Suppressor macrophage (primary cell): ENCODE data around the gene FMO2.
A peak's percentile ranks its signal among the peaks of the same experiment; 100 is the strongest.
"Not testable (repeated sequence)": the region's sequence is repeated elsewhere in the genome, so short reads cannot be mapped to it uniquely, and the experiment has no call there.

Source experiments
- DNase-seq, 4 experiments: peaks; one replicate each; pipeline ENCODE4 v3.0.0-alpha.2; 2020 to 2022

The FMO2 gene

DNA sequence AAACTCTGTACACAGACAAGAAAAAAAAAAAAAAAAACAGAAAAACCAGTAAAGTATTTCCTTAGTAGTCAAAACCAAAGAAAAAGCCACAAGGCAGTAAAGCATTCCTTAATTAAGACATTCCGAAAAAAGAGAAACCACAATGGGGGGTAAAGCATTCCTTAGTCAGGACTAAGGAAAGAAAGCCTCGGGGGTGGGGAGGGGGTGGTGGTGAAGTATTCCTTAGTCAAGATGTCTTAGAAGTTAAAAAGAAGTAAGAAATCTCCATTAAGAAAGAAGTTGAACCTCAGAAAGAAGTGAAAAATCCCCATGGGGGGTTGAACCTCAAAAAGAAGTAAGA lies 35.0 kb downstream of the FMO2 start:
- DNase-seq: no peak

DNA sequence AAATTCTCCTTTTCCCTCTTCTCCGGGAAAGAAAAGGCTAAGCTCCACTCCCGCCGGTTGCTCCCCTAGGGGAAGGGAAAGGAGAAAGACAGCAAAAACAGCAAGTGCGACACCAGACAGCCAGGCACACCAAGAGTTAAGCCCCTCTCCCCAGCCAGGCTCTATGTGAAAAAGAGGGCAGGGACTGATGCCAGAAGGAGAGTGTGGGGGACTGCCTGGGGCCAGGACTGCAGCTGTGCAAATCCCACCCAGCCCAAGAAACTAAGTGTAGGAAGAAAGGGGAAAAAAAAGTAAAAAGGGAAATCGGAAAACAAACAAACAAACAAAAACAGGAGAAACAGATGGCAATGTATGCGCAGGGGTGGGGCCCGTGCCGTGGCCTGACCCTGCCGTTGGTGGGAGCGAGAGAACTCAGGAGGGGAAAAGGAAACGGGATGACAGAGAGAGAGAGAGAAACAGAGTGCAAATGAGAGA lies 35.5 kb downstream of the FMO2 start:
- DNase-seq: no peak

DNA sequence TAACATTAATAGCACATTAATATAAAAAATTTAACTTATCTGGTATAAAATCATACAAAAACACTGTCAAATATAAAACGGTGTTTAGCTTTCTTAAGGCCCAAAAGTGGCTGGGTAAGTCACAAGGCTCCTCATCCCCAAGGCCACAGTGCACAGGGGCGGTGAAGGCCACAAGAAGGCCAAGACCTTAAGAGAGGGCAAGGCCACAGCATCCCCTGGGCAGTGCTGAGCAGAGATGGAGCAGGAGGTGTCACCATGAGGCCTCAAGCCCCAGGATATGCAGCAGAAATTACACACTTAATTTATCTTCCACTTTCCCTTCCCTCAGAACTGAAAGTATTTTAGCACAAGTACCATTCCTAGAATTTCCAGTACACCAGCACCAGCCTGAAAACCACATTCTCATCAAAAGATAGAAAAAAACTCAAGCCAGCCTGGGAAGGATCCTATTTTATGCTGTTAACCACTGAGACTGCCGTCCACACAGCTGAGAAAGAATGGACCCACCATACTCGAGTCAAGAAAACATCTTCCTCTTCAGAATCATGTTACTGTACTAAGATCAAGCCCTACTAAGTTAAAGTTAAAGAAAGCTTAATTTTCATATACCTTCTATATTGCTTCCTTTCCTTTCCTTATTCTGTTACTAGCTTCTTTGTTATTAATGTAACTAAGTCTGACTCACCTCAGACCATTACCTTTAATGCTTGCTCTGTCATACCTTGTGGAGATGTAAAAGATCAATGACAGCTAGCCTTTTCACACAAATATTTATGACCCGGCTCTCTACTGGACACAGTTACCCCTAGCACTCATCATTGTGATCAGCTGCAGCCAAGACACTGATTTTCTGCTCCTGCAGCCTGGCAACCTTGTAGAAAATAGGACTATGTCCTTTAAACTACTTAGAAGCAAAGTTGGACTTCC lies 36.8 kb downstream of the FMO2 start:
- DNase-seq: no peak

DNA sequence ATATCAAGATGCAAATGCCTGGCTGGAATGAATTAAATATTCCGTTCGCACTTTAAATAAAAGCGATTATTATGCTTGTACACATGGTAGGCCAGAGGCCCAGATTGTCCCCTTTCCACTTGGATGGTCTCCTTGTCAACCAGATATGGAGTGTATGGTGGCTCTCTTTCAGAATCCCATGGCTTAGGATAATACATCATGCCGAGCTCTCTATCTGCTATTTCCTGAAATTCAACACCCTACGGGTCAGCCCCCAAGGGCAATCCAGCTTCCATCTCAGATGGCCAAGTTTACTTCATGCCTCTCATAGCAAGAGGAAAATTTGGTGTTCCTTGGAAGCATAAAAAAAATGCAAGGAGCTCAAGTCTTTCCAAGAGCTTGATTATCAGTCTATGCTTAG lies 37.8 kb downstream of the FMO2 start:
- DNase-seq: no peak

DNA sequence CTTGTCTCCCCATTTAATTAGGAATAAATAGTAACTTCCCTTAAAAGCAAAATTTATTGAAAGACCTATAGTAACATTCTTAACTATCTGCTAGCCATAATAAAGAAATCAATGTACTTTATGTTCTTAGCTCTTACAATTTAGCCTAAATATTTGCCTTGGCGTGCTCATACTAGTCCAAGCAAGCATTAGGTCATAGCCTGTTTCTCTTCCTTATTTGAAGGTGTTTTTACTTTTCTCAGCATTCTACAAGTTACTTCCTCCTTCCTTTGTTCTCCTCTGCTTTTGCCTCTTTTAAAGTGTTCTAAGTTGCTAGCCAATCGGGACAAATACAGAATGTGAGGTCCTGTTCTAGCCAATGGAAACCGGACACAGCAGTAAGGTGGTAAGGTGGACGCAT lies 39.2 kb downstream of the FMO2 start:
- DNase-seq: peak; percentile 13 to 70 (median 48)

DNA sequence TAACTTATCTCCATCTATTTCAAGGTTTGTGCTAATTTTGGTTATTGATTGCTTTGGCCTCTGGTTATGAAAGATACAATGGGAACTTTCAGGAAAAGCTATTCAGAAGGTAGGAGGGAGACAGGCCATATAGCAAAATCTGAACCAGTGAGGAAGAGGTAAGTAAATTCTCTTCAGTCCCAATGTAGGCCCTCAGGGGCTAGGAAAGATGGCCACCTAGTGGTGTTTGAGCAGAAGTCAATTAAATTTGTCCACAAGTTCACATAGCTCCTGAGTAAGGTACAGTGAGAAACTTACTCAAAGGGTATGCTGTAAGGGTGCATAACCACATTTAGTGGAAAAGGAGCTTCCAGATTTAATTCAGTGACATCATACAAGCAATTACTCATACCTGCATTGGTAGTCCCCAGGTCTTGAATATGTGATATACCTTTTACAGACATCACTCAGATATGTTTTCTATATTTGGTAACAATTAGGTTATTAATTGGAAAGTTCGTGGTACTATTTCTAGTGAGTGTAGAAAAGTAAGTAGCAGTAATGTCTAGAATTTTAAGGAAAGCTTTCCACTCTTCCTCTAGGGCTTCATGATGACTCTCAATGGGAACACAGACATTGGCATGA lies 41.8 kb downstream of the FMO2 start:
- DNase-seq: peak; percentile 62 to 85 (median 77)

DNA sequence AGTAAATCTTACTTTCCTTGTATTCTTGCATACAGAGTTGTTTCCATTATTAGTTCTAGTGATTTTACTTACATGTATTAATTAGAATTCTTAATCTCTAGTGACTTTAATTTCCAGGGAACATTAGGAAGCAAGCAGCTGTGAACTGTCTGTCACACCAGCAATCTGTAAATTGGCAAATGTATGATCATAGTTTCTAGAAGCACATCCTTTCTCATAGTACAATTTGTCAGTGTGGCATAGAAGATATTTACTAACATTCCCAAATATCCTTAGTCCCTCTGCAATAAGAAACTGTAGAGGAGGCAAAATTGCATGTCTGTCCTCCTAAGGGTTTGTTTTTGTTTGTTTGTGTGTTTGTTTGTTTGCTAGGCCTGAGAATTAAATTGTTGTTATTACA lies 46.2 kb downstream of the FMO2 start:
- DNase-seq: no peak

DNA sequence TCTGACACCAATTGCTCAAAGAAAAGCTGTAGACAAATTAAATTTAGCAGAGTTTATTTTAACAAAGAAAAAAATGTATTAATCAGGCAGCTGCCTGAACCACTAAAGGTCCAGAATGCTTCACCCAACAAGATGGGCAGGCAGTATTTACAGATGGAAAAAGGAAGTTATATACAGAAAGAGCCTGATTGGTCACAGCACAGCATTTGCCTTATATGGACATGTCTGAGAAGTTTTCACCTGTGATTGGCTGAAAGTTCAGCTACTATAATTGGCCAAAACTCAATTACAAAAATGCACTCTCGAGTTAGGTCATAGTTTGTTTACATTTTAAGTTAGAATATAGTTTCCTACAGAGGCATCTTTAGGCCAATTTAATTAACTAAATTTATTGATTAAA lies 48.1 kb downstream of the FMO2 start:
- peak in 1 of 4 experiments; percentile 7 for DNase-seq

DNA sequence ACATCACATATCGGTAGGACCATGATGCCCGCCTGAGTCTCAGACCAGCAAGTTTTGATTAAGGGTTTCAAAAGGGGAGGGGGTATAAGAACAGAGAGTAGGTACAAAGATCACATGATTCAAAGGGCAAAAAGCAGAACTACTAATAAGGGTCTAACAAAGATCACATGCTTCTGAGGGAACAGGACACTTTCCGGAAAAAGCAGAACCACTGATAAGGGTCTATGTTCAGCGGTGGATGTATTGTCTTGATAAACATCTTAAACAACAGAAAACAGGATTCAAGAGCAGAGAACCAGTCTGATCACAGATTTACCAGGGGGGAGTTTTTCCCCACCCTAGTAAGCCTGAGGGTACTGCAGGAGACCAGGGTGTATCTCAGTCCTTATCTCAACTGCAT lies 51.1 kb downstream of the FMO2 start:
- not testable (repeated sequence) for DNase-seq

DNA sequence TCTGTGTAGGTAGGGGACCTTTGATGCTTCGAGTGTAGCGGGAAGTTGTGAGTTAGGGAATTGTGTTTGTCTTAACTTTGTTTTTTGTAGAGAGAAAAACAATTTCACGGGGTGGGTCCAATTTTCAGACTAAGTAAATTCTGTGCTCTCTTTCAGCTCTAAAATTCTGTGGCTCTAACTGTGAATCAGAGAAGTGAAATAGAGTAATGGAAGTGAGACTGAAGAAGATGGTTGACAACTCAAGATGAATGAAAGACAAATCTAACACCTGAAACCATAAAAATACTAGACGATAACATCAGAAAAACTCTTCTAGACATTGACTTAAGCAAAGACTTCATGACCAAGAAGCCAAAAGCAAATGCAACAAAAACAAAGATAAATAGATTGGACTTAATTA lies 58.8 kb downstream of the FMO2 start:
- no peak for DNase-seq

DNA sequence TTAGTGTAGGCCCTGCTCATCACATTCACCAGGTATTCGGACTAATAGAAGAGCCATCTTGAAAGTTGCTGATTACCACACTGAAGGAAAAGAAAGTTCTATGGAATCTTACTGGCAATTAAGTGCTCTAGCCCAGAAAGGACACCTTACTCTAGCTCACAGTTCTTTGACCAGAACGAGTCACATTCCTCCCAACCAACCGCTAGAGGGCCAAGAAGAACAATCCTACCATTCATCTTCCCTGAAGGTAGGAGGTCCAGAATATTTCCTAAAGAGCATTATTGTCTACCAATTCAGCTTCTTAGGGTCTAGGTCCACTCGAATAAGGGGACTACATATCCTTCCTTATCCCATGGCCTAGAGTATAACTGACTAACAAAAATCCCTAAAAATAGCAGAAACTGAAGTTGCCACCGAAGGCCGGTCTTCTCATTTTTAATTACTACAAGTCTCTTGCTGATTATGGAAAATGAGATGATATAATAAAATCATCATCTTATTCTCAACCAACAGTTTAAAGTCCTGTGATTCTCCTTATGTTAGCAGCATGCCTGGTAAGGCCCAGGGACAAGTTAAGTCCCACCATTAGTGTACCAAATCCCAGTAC lies 60.5 kb downstream of the FMO2 start:
- peak; percentile 49 to 77 (median 62) for DNase-seq

DNA sequence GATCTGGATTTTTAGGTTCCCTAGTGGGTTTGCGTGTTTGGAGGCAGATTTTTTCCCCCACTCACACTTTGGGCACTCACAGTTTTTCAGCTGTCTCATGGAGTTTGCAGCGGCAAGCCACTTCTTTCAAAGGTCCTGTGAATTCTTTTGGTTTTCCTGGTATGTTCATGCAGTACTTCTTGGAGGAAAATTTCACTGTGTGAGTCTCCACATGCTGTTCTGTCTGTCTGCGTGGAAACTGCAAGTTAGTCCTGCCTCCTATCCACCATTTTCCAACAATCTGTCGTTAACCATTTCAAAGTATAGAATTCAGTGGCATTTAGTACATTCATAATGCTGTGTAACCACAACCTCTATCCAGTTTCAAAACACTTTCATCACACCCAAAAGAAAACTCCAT lies 62.4 kb downstream of the FMO2 start:
- DNase-seq: no peak

DNA sequence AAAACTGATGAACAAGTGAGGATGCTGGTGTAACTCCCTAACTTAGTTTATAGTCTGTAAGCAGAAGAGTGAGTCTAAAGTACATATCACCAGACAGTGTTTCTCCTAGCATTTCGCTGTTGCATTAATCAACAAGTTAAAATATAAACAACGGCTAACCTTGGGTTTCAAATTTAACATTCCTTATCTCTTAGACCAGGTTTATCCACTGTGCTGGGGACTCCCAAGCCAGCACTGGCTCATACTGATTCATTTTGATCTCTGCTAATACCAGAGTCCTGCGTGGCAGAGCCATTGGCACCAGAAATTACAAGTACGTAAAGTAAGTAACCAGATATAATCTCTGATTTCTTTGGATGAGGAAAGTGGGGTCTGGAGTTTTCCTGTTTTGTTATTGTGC lies 63.2 kb downstream of the FMO2 start, which contains the start of gene FMO1:
TSS of gene FMO1 (plus strand) at position 193 of the 400 bp plus-strand sequence. CDS start 9,594 bp downstream, outside the sequence.
- no peak for DNase-seq

DNA sequence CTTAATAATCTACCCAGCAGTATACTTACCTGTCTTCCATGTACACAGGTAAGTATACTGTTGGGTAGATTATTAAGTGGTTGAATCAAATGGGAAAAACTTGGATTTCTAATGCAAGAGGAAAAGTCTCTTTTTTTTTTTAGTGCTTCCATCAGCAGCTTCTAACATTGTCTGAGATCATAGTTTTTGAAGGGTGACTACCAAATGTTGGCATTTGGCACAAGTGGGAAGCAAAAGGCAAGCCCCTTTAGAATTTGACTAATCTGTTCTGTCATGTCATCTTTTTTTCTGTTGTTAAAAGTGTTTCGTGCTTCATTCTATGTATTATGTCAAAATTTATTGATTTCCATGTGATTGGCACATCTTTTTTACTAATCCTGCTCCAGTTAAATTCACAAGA lies 63.7 kb downstream of the FMO2 start:
- no peak for DNase-seq

DNA sequence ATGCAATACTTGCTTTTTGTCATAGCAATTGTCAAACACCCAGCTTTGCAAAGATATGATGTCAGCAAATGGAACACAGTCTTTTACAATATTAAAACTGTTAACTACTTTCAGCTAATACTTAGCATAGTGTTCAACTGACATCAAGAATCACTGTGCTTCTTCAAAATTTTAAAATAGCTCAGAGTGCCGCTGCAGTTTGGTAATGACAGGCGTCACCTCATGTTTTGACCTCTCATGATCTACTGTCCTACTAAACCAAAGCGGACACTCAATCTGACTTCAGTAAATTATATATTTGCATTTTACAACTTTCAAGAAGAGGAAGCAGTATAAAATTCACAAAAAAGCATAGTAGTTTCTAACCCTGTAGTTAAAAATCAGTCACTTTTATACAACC lies 65.2 kb downstream of the FMO2 start:
- DNase-seq: no peak

DNA sequence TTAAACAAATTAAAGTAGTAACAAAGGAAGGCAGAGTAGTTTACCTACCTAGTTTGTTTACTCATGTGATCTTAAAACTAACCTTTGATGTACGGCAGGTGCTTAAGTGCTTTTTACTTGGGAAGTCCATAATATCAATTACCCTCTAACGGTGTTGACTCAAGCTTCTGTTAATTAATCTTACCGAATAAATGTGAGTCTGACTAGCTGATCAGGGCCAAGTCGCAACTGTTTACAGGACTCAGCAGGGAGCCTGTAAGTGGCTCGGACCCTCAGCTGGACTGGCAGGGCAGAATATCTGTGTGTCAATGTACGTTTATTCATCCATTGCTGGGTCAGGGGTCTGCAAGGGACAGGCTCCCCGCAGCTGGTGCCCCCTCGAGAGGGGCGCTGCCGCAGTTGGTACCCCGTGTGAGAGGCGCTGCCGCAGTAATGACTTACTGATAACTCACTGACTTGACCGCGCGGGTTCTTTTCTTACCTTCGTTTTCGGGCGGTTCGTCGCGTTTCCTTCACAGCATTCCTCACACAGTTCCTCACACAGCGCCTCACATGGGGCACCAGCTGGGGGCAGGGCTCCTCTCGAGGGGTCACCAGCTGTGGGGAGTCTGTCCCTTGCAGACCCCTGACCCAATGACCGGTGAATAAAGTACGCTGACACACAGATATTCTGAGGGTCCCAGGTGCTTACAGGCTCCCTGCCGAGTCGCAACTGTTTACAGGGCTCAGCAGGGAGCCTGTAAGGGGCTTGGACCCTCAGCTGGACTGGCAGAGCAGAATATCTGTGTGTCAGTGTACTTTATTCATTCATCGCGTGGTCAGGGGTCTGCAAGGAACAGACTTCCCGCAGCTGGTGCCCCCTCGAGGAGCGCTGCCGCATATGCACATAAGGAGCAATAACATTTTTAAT lies 66.2 kb downstream of the FMO2 start:
- DNase-seq: peak; percentile 8 to 51 (median 22)

DNA sequence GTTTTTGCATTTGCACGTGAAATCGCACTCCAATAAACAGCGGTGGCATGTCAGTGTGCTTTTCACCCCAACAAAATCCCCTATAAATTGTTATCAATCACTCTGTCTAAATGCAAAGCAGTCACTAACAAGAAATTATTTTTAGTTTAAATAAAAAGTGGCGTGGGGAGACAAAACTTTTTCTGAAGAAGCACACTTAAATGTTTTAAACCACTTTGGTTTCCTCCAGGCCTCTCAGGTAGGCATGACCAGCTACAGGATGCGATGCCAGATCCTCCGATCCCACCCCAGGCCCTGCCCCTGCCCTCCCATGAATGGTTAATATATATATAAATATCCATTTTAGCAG lies 66.8 kb downstream of the FMO2 start:
- no peak for DNase-seq

DNA sequence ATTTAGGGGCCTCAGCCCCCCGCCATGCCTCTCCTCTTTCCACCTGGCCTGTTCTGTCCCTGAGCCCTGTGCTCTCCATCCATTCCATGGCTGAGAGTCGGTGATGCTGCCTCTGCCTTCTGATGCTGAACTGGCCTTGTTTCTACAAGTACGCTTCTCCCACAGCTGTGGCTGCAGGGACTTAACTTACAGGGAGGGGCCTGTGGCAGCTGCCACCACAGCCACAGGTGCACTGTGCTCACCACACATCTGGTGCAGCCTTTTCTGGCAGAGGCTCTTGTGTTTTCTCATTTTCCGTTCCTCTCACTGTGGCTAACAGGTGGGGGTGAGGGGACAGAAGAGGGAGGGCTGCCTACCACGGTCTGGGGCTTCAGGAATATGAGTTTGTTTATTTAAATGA lies 67.4 kb downstream of the FMO2 start:
- DNase-seq: no peak

DNA sequence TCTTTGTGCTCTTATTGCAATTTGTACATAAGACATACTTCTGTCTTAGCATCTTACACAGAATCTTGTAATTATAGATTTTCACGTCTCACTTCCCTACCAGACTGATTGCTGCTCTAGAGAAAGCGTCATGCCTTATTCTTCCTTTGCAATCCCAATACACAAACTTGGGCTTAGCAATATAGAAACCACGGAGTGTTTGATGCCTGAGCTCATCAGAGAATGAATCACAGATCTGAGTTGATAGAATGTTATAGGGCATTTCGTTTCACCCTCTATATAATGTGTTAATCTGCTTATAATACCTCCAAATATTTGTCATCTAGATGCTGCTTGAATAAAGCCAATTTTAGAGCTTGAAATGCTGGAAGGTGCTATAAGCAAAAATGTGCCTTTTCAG lies 69.8 kb downstream of the FMO2 start:
- no peak for DNase-seq

DNA sequence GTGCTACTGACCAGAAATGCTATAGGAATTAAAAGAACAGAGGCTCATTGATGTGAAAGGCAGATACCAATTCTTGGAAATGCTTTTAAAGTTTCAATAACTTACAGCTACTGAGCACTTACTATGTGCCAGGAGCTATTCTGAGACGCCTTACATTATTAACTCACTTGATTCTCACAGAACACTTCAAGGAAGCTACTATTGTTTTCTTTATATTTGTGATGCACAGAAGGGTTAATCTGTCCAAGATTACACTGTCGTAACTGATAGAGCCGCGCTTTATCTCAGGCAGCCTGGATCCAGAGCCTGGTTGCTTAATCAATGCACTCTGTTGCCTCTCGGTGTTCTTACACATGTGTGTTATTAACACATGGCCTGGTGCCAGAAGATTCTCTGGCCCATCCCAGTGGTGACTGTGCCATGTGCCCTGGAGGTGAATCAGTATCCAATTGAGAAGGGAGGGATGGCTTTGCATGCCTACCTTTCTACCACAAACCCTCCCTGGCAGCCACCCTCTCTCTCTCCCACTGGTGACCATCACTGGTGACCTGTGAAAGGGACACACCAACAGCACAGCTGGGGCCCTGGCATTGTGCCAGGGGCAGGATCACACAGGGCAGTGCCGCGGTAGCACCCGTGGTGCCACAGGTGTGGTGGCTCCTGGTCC lies 72.0 kb downstream of the FMO2 start:
- DNase-seq: no peak

DNA sequence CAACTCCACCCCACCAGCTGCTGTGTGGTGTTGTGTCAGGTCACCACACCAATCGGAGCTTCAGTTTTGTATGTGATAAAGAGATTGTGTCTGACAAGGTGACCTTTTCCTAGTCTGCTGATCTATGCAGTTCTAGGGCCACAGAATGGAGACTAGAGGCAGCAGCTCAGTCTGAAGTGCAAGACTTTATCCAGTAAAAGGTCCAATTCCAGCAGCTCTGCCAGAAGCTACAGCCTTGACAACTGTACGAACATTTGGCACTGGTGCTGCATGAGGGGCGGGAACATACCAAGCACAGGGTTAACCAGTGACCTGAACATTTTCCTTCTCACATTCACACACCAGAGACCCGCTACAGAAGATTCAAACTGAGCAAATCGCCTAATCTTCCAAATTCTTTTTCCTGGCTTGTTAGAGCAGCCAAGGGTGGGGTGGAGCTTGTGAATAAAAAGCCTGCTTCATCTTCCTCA lies 72.5 kb downstream of the FMO2 start:
- no peak for DNase-seq

DNA sequence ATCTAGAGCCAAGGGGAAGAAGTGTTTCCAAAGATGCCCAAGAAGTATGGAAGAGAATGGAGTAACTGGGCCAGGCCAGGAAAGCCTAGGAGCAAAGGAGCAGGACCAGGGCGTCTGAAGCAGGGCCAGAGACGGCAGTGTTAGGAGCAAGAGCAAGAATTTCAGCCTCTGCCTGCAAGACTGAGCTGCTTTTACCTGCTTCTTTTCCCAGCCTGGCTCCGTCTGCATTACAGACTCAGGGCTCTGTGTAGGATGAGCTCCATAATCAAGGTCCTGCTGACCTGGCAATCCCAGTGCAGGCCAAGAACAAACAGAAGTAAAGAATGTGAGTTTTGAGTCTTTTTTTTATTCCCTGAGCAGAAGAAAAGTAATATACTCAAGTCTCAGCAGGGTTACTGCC lies 73.3 kb downstream of the FMO2 start:
- DNase-seq: no peak
